CD4-positive, CD25-positive, alpha-beta regulatory T cell (primary cell): ENCODE data around the gene SPEM3. TPM values are rescaled to one million over a fixed set of nuclear protein-coding genes. Genes with fewer than 3 reads are reported as not detected.
A peak's percentile ranks its signal among the peaks of the same experiment; 100 is the strongest.

ENCODE experiments used
- ATAC-seq, 2 donors: fragments of 150-1000 bp; cut with Tn5 transposase; one replicate each; pipeline ENCODE4 v1.10.0; 2021; ENCODE audit warnings: low read depth in 2 of 2, moderate number of reproducible peaks in 2 of 2, moderate library complexity in 1 of 2
- DNase-seq, 3 donors: peaks; one replicate each; pipeline versions ENCODE4 v3.0.0 to v3.0.0-alpha.2; 2012 to 2022; ENCODE audit warnings: mixed read lengths in 1 of 3
- H3K27ac ChIP-seq: one replicate; pipeline ENCODE4 v1.7.0; 2013; ENCODE audit warnings: mild to moderate bottlenecking, low read length; ENCODE audit not compliant: insufficient read depth, poor library complexity, severe bottlenecking
- H3K27me3 ChIP-seq: one replicate; pipeline ENCODE4 v1.7.0; 2013; ENCODE audit warnings: low read length; ENCODE audit not compliant: control insufficient read depth, insufficient read depth
- H3K36me3 ChIP-seq: one replicate; pipeline ENCODE4 v1.7.0; 2013; ENCODE audit warnings: mild to moderate bottlenecking, low read length, moderate library complexity; ENCODE audit not compliant: control insufficient read depth, insufficient read depth
- H3K4me1 ChIP-seq: 2 replicates; pipeline ENCODE4 v1.7.0; 2013; ENCODE audit warnings: mild to moderate bottlenecking, low read length; ENCODE audit not compliant: insufficient read depth, control insufficient read depth, poor library complexity, severe bottlenecking
- H3K4me3 ChIP-seq: one replicate; pipeline ENCODE4 v1.7.0; 2013; ENCODE audit warnings: low read depth, mild to moderate bottlenecking, low read length, moderate library complexity
- H3K9me3 ChIP-seq, 2 experiments: 1 replicate in 1 of 2; 2 replicates in 1 of 2; pipeline ENCODE4 v1.7.0; 2013; ENCODE audit warnings: low read length in 2 of 2, mild to moderate bottlenecking in 1 of 2, moderate library complexity in 1 of 2; ENCODE audit not compliant: control insufficient read depth in 2 of 2
- H3K27ac Mint-ChIP-seq, 3 donors: one replicate each; pipeline ENCODE4 v1.8.0; 2020 to 2022; ENCODE audit warnings: mild to moderate bottlenecking in 3 of 3, mixed read lengths in 3 of 3, moderate library complexity in 2 of 3
- H3K27me3 Mint-ChIP-seq: one replicate; pipeline ENCODE4 v1.8.0; 2022; ENCODE audit warnings: mild to moderate bottlenecking, mixed read lengths
- H3K36me3 Mint-ChIP-seq: one replicate; pipeline ENCODE4 v1.8.0; 2020; ENCODE audit warnings: mixed read lengths
- H3K4me1 Mint-ChIP-seq, 4 donors: one replicate each; pipeline ENCODE4 v1.8.0; 2020 to 2022; ENCODE audit warnings: mixed read lengths in 4 of 4, mild to moderate bottlenecking in 1 of 4
- H3K4me3 Mint-ChIP-seq, 4 donors: one replicate each; pipeline ENCODE4 v1.8.0; 2020 to 2022; ENCODE audit warnings: mild to moderate bottlenecking in 4 of 4, mixed read lengths in 4 of 4, moderate library complexity in 3 of 4
- H3K9me3 Mint-ChIP-seq, 7 donors: one replicate each; pipeline ENCODE4 v1.8.0; 2020 to 2022; ENCODE audit warnings: mixed read lengths in 7 of 7, mild to moderate bottlenecking in 3 of 7, moderate library complexity in 2 of 7
- polyA plus RNA-seq, 4 donors: library from polyadenylated mRNA; unstranded; fragments of 300-500 nt; fragmentation: Illumina TruSeq; gene quantifications; one replicate each; pipeline ENCODE4 v1.2.3, GENCODE V29; 2021
- total RNA-seq: library from RNA; stranded (reverse); gene quantifications from one replicate; pipeline ENCODE4 v1.2.3, GENCODE V29; 2022

SPEM3 gene
- total and polyA plus RNA-seq, 5 donors from 2014 or later: not detected

DNA sequence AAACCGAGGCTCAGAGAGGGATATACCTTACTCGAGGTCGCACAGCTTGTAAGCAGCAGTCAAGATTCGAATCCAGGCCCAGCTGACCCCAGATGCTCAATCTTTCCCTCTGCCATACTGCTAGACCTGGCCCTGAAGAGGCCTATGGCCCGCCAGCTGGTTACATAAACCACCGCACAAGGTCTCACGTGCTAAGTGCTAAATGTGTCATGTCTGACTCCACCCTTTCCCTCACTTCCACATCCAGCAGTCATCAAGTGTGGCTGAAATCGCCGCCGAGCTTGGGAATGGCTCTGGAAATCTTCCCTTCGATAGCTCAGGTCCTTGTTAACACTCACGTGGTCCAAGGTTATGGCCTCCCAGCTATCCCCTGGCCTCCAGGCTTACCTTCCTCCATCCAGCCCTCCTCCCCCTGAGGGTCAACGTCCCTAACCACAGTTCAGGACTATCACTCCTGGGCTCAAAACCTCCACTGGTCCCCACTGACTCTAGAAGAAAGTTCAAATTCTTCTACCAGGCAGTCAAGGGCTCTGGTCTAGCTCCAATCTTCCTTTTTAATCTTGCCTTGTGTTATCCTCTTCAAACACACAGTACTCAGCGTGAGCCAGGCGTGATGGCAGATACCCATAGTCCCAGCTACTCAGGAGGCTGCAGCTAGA, 47.2 kb downstream of the SPEM3 start:
- H3K36me3 ChIP-seq: no peaks in the 10 kb centered on the region
- DNase-seq (no peak), ATAC-seq (no peak)
- no peak overlapping the region for H3K4me3 ChIP-seq
- Mint-ChIP-seq H3K36me3 (peaks cover 5% of the 10 kb centered on the region), H3K4me1 (peaks cover 6 to 74% (median 43%) of the 10 kb centered on the region in 4 donors), H3K27ac (peak overlapping the region; percentile 0 to 60 (median 57)), H3K4me3 (peak overlapping the region in 3 of 4 donors; percentile 93 to 97 (median 96)), H3K27me3 (peaks cover 4% of the 10 kb centered on the region), H3K9me3 (no peaks in the 10 kb centered on the region)
- H3K27ac ChIP-seq: no peak overlapping the region
- H3K9me3 ChIP-seq: no peaks in the 10 kb centered on the region
- H3K27me3 ChIP-seq: no peaks in the 10 kb centered on the region
- peaks cover 31% of the 10 kb centered on the region for H3K4me1 ChIP-seq

DNA sequence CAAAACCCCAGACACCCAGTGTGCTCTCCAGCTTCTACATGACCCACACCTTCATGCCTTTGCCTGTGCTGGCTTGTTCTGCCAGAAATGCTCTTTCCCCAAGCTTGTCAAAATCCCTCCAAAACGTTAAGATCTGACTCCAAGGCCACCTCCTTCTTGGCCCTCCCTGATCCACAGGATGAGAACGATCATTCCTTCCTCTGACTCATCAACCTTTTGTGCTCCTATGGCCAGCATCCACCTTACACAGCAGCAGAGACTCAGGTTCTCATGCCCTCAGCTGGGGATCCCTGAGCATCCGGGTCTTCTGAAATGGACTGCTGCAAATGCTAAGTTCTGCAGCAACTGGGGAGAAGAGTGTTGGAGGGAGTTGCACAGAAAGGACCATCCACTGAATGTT, 47.8 kb downstream of the SPEM3 start:
- Histone ChIP-seq H3K27me3 (no peaks in the 10 kb centered on the region), H3K27ac (no peak overlapping the region), H3K4me1 (peaks cover 32% of the 10 kb centered on the region), H3K4me3 (no peak overlapping the region), H3K36me3 (no peaks in the 10 kb centered on the region), H3K9me3 (no peaks in the 10 kb centered on the region)
- Mint-ChIP-seq H3K36me3 (peaks cover 5% of the 10 kb centered on the region), H3K27me3 (peaks cover 4% of the 10 kb centered on the region), H3K9me3 (no peaks in the 10 kb centered on the region), H3K27ac (peak overlapping the region in 2 of 3 donors; percentile 57 to 60), H3K4me3 (peak overlapping the region; percentile 17 to 97 (median 94)), H3K4me1 (peaks cover 6 to 73% (median 42%) of the 10 kb centered on the region in 4 donors)
- DNase-seq (no peak), ATAC-seq (no peak)

DNA sequence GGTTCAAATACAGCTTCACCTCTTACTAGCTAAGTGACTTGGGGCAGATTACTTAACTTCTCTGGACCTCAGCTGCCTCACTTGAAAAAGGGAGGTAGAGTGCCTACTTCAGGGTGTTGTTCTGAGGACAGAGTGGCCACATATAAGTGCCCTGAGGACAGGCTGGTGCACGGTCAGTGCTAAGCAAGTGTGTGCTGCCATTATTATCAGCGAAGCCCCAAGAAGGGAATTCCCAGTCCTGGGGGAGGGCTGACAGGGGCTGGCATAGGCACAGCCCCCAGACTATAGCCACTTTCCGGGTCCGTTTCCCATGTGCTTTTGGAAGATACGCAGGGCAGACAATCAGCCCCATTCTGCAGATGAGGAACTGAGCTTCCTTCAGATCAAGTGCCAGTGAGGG, 48.3 kb downstream of the SPEM3 start:
- Histone ChIP-seq H3K27ac (peak overlapping the region; percentile 98), H3K27me3 (no peaks in the 10 kb centered on the region), H3K9me3 (no peaks in the 10 kb centered on the region), H3K4me3 (no peak overlapping the region), H3K4me1 (peaks cover 35% of the 10 kb centered on the region), H3K36me3 (no peaks in the 10 kb centered on the region)
- Mint-ChIP-seq H3K9me3 (no peaks in the 10 kb centered on the region), H3K27ac (peak overlapping the region; percentile 32 to 97 (median 86)), H3K4me3 (peak overlapping the region; percentile 17 to 97 (median 94)), H3K36me3 (peaks cover 5% of the 10 kb centered on the region), H3K4me1 (peaks cover 6 to 73% (median 41%) of the 10 kb centered on the region in 4 donors), H3K27me3 (peaks cover under 1% of the 10 kb centered on the region)
- no peak for ATAC-seq
- no peak for DNase-seq

DNA sequence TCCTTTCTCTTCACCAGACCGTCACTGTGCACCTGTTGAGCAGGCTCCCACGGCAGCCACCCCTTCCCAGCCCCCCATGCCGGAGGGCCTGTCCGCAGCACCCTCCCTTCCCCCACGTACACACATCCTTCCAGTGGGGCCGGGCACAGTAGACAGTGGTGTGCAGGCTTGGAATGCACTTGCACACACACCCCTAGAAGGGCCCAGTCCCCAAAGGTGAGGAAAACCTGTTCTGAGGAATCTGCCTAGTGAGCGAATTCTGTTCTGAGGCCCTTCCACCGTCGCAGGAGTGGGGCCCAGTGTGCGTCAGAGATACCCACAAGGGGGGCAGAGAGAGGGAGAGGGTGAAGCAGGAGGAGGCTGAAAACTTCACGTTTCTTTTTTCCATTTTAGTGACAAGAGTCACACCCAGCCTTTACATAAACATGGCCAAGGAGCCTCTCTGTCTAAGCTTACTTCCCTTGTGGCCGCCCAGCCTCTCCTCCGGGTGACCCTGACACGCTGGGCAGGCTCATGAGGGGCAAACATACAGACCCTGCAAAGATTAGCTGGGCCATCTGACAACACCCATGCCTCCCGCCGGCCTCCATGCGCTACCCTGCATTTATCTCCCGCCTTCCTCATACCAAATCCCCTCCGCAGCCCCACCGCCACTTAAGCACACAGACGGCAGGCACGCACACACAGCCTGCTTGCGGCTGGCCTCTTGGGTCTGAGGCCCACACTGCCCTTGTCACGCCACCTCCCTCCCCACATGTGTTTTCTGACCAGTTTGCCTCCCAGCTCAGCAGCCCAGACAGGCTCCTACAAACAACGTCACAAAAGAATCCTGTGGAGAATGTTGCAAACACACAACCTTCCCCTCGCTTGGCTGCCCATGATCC, 49.0 kb downstream of the SPEM3 start:
- ATAC-seq: no peak
- peaks cover 5% of the 10 kb centered on the region for H3K36me3 Mint-ChIP-seq
- no peaks in the 10 kb centered on the region for H3K27me3 Mint-ChIP-seq
- peaks cover 6 to 73% (median 45%) of the 10 kb centered on the region in 4 donors for H3K4me1 Mint-ChIP-seq
- peak overlapping the region; percentile 93 to 97 (median 96) for H3K4me3 Mint-ChIP-seq
- DNase-seq: no peak
- Histone ChIP-seq H3K9me3 (no peaks in the 10 kb centered on the region), H3K4me3 (peak overlapping the region; percentile 90), H3K27me3 (no peaks in the 10 kb centered on the region), H3K36me3 (no peaks in the 10 kb centered on the region), H3K27ac (peak overlapping the region; percentile 98), H3K4me1 (peaks cover 37% of the 10 kb centered on the region)
- H3K27ac Mint-ChIP-seq: peak overlapping the region; percentile 32 to 97 (median 86)
- no peaks in the 10 kb centered on the region for H3K9me3 Mint-ChIP-seq

- peaks cover 6 to 79% (median 52%) of the 10 kb centered on the region in 4 donors for H3K4me1 Mint-ChIP-seq
- H3K27ac ChIP-seq: peak overlapping the region; percentile 98
- H3K36me3 ChIP-seq: no peaks in the 10 kb centered on the region
- peaks cover 5% of the 10 kb centered on the region for H3K36me3 Mint-ChIP-seq
- no peaks in the 10 kb centered on the region for H3K9me3 ChIP-seq
- H3K27me3 ChIP-seq: no peaks in the 10 kb centered on the region
- H3K9me3 Mint-ChIP-seq: no peaks in the 10 kb centered on the region
- H3K27me3 Mint-ChIP-seq: peaks cover 2% of the 10 kb centered on the region
- peak overlapping the region; percentile 93 to 97 (median 96) for H3K4me3 Mint-ChIP-seq
- peak; percentile 33 to 34 for ATAC-seq
- H3K4me1 ChIP-seq: peaks cover 44% of the 10 kb centered on the region
- peak overlapping the region; percentile 90 for H3K4me3 ChIP-seq
- peak; percentile 71 to 78 (median 76) for DNase-seq
- peak overlapping the region; percentile 86 to 98 (median 97) for H3K27ac Mint-ChIP-seq
Observed at GRCh38 chr17:7478276-7479212, 49.9 kb downstream of the SPEM3 start.

- H3K4me3 Mint-ChIP-seq: peak within 1 kb of the TSS; percentile 95 to 98 (median 96)
- Histone ChIP-seq H3K36me3 (no peaks in the 10 kb centered on the region), H3K4me1 (peaks cover 44% of the 10 kb centered on the region), H3K4me3 (peak within 1 kb of the TSS; percentile 90), H3K9me3 (no peaks in the 10 kb centered on the region), H3K27me3 (no peaks in the 10 kb centered on the region), H3K27ac (peak within 1 kb of the TSS; percentile 98)
- peak; percentile 4 to 5 for ATAC-seq
- H3K27ac Mint-ChIP-seq: peak within 1 kb of the TSS; percentile 97 to 98 (median 98)
- peak; percentile 66 to 75 (median 73) for DNase-seq
- H3K27me3 Mint-ChIP-seq: peaks cover 10% of the 10 kb centered on the region
- peaks cover 6 to 75% (median 55%) of the 10 kb centered on the region in 4 donors for H3K4me1 Mint-ChIP-seq
- H3K9me3 Mint-ChIP-seq: no peaks in the 10 kb centered on the region
- peaks cover 5% of the 10 kb centered on the region for H3K36me3 Mint-ChIP-seq
Observed at GRCh38 chr17:7479213-7480088, 50.8 kb downstream of the SPEM3 start, which contains the start of gene ZBTB4. Gene ZBTB4, minus strand, starts transcription at chr17:7479631. Its CDS starts 12,830 bp downstream, at chr17:7466801.
